HS-27A (cell line): ENCODE measurements around the gene RBM20.
A peak's percentile ranks its signal among the peaks of the same experiment; 100 is the strongest.
"Not testable (repeated sequence)": the region's sequence is repeated elsewhere in the genome, so short reads cannot be mapped to it uniquely, and the experiment has no call there.

Experiments used
- DNase-seq: peaks from one replicate; pipeline ENCODE4 v3.0.0-alpha.2; 2012; ENCODE audit warnings: low read depth, missing footprints

Gene RBM20

GRCh38 chr10:110625356-110625894, 18.7 kb upstream of the RBM20 start:
- DNase-seq: no peak

- DNase-seq: no peak
Observed at GRCh38 chr10:110625951-110626855, 17.9 kb upstream of the RBM20 start.

- no peak for DNase-seq
Observed at GRCh38 chr10:110628161-110628560, 16.0 kb upstream of the RBM20 start.

- DNase-seq: peak; percentile 51
Observed at GRCh38 chr10:110629680-110630191, 14.4 kb upstream of the RBM20 start.

- DNase-seq: no peak
Observed at GRCh38 chr10:110631934-110632333, 12.2 kb upstream of the RBM20 start.

GRCh38 chr10:110632591-110633215, 11.4 kb upstream of the RBM20 start:
- DNase-seq: no peak

GRCh38 chr10:110634527-110635209, 9.5 kb upstream of the RBM20 start:
- DNase-seq: no peak

GRCh38 chr10:110636572-110636931, 7.6 kb upstream of the RBM20 start:
- DNase-seq: no peak

- no peak for DNase-seq
Observed at GRCh38 chr10:110636932-110637557, 7.1 kb upstream of the RBM20 start.

GRCh38 chr10:110637558-110638053, 6.5 kb upstream of the RBM20 start:
- no peak for DNase-seq

GRCh38 chr10:110638319-110638718, 5.8 kb upstream of the RBM20 start:
- DNase-seq: no peak

- DNase-seq: not testable (repeated sequence)
Observed at GRCh38 chr10:110639046-110639445, 5.1 kb upstream of the RBM20 start.

- not testable (repeated sequence) for DNase-seq
Observed at GRCh38 chr10:110639858-110640257, 4.3 kb upstream of the RBM20 start.

GRCh38 chr10:110641256-110641655, 2.9 kb upstream of the RBM20 start:
- DNase-seq: no peak

- DNase-seq: no peak
Observed at GRCh38 chr10:110642204-110643034, 1.7 kb upstream of the RBM20 start.

- no peak for DNase-seq
Observed at GRCh38 chr10:110643035-110643652, 992 bp upstream of the RBM20 start.

- no peak for DNase-seq
Observed at GRCh38 chr10:110644598-110645462, 694 bp downstream of the RBM20 start.

- DNase-seq: no peak
Observed at GRCh38 chr10:110646417-110647135, 2.4 kb downstream of the RBM20 start.

- no peak for DNase-seq
Observed at GRCh38 chr10:110647136-110647430, 2.9 kb downstream of the RBM20 start.
